K562 (cell line): Measurements from ENCODE around the gene ABCB6. TPM values are rescaled to one million over a fixed set of nuclear protein-coding genes. Genes with fewer than 3 reads are reported as not detected.

Source experiments
- BACH1 ChIP-seq: fragments of 200-800 bp; sonication (Bioruptor generic); IDR thresholded peaks from 2 replicates; pipeline ENCODE4 v1.6.1; 2016; ENCODE audit warnings: missing genetic modification characterization, missing compliant biosample characterization
- BCOR ChIP-seq: fragments of 450-650 bp; IDR thresholded peaks from 2 replicates; pipeline ENCODE4 v1.6.1; 2016
- CXXC5 ChIP-seq: fragments of 250-450 bp; sonication (Bioruptor Pico); IDR thresholded peaks from 2 replicates; pipeline ENCODE4 v1.8.0; 2022; ENCODE audit warnings: inconsistent platforms, mild to moderate bottlenecking, moderate library complexity
- E4F1 ChIP-seq: fragments of 250-450 bp; sonication (Bioruptor Pico); IDR thresholded peaks from 2 replicates; pipeline ENCODE4 v1.5.0; 2021; ENCODE audit warnings: mild to moderate bottlenecking, borderline replicate concordance
- ETS2 ChIP-seq: IDR thresholded peaks from 2 replicates; pipeline ENCODE4 v1.6.1; 2016; ENCODE audit warnings: borderline replicate concordance, missing genetic modification characterization, mild to moderate bottlenecking, moderate library complexity, missing compliant biosample characterization; ENCODE audit not compliant: poor library complexity, severe bottlenecking
- HNRNPLL ChIP-seq: fragments of 200-400 bp; formaldehyde crosslinking; IDR thresholded peaks from 2 replicates; pipeline ENCODE4 v1.6.1; 2017; ENCODE audit warnings: low read length, low read depth, mild to moderate bottlenecking; ENCODE audit not compliant: poor library complexity, severe bottlenecking
- IFI16 ChIP-seq: fragments of 250-450 bp; sonication (Bioruptor Pico); IDR thresholded peaks from 2 replicates; pipeline ENCODE4 v2.1.2; 2022; ENCODE audit warnings: mild to moderate bottlenecking, inconsistent platforms
- KDM2B ChIP-seq: fragments of 250-450 bp; sonication (Bioruptor Pico); IDR thresholded peaks from 2 replicates; pipeline ENCODE4 v1.8.0; 2021; ENCODE audit warnings: mild to moderate bottlenecking, moderate library complexity
- MCM5 ChIP-seq: fragments of 450-650 bp; IDR thresholded peaks from 2 replicates; pipeline ENCODE4 v1.6.1; 2016; ENCODE audit warnings: low read depth
- MTA3 ChIP-seq: fragments of 450-650 bp; formaldehyde crosslinking; IDR thresholded peaks from 2 replicates; pipeline ENCODE4 v1.6.1; 2017; ENCODE audit warnings: mild to moderate bottlenecking, borderline replicate concordance
- PHF21A ChIP-seq: fragments of 450-650 bp; IDR thresholded peaks from 2 replicates; pipeline ENCODE4 v1.6.1; 2017; ENCODE audit warnings: low read depth, borderline replicate concordance
- POLR2B ChIP-seq: fragments of 450-650 bp; IDR thresholded peaks from 2 replicates; pipeline ENCODE4 v1.6.1; 2018; ENCODE audit warnings: low read depth; ENCODE audit not compliant: partially characterized antibody
- RAD21 ChIP-seq, 2 experiments: fragments of 250-450 bp in 1 of 2; fragments of 450-650 bp in 1 of 2; sonication (Bioruptor Pico) in 1 of 2; formaldehyde crosslinking in 1 of 2; IDR thresholded peaks in 1 of 2; conservative IDR thresholded peaks in 1 of 2; 2 replicates each; pipeline versions ENCODE4 v1.4.0 to v1.8.0; 2020 to 2022; ENCODE audit warnings: mild to moderate bottlenecking in 2 of 2, moderate library complexity in 1 of 2
- RBM25 ChIP-seq: fragments of 200-400 bp; formaldehyde crosslinking; IDR thresholded peaks from 2 replicates; pipeline ENCODE4 v1.6.1; 2018; ENCODE audit warnings: low read length, low read depth, moderate library complexity; ENCODE audit not compliant: severe bottlenecking
- RFX7 ChIP-seq: fragments of 250-450 bp; sonication (Bioruptor Pico); IDR thresholded peaks from 2 replicates; pipeline ENCODE4 v1.5.1; 2021; ENCODE audit warnings: mild to moderate bottlenecking
- SMARCB1 ChIP-seq: IDR thresholded peaks from 2 replicates; pipeline ENCODE4 v1.6.1; 2011; ENCODE audit warnings: improper control_type of control experiment, low read depth; ENCODE audit not compliant: insufficient read length
- SPI1 ChIP-seq: IDR thresholded peaks from 2 replicates; pipeline ENCODE4 v1.6.1; 2011; ENCODE audit warnings: low read depth, low read length, control low read depth, borderline replicate concordance
- SRF ChIP-seq, 2 experiments: fragments of 250-450, 450-650 bp in 1 of 2; sonication (Bioruptor Pico) in 1 of 2; sonication (generic) in 1 of 2; formaldehyde crosslinking; IDR thresholded peaks; 2 replicates each; pipeline versions ENCODE4 v1.5.0 to v1.5.1; 2020 to 2022; ENCODE audit warnings: mild to moderate bottlenecking in 1 of 2, missing genetic modification reagents in 1 of 2
- YBX1 ChIP-seq: fragments of 450-650 bp; IDR thresholded peaks from 2 replicates; pipeline ENCODE4 v1.7.1; 2016; ENCODE audit warnings: mild to moderate bottlenecking
- ZBTB5 ChIP-seq: fragments of 450-650 bp; IDR thresholded peaks from 2 replicates; pipeline ENCODE4 v1.6.1; 2017; ENCODE audit warnings: antibody characterized with exemption
- ZC3H11A ChIP-seq: IDR thresholded peaks from 2 replicates; pipeline ENCODE4 v1.6.1; 2012; ENCODE audit warnings: low read depth, low read length, improper control_type of control experiment
- ZFPM2 ChIP-seq: fragments of 250-450 bp; sonication (Bioruptor Pico); IDR thresholded peaks from 2 replicates; pipeline ENCODE4 v1.5.1; 2022; ENCODE audit warnings: mild to moderate bottlenecking
- ZNF354B ChIP-seq: fragments of 250-450 bp; sonication (Bioruptor Pico); IDR thresholded peaks from 2 replicates; pipeline ENCODE4 v1.4.0; 2020
- ZNF41 ChIP-seq: fragments of 250-450 bp; sonication (Bioruptor Pico); conservative IDR thresholded peaks from 2 replicates; pipeline ENCODE4 v1.4.0; 2020; ENCODE audit warnings: mild to moderate bottlenecking
- ZNF717 ChIP-seq: fragments of 250-450 bp; sonication (Bioruptor Pico); IDR thresholded peaks from 2 replicates; pipeline ENCODE4 v1.5.0; 2021
- polyA plus RNA-seq, 8 experiments: library from polyadenylated mRNA; depleted of rRNA in 4 of 8; stranded (reverse) in 5 of 8; unstranded in 3 of 8; fragments of >200 nt; fragmentation: Nextera tagmentation in 2 of 8; fragmentation: Illumina TruSeq in 1 of 8; extraction: Ambion mirVana in 2 of 8; extraction: Trizol in 1 of 8; gene quantifications; 2 replicates each; pipeline versions ENCODE4 v1.2.1 to v1.2.3, GENCODE V29; 2011 to 2014; ENCODE audit warnings: inconsistent platforms in 1 of 8, missing spikeins in 1 of 8
- total RNA-seq, 7 experiments: library from RNA; depleted of rRNA in 6 of 7; stranded (reverse); fragments of >200 nt in 6 of 7; fragmentation: Illumina TruSeq in 2 of 7; extraction: Trizol in 2 of 7; gene quantifications; 2 replicates each; pipeline versions ENCODE4 v1.2.1 to v1.2.3, GENCODE V29; 2011 to 2021; ENCODE audit warnings: low replicate concordance in 1 of 7
- TF ChIP-seq, protein P1 (sequence below): fragments of 250-450 bp; sonication (Bioruptor Pico); IDR thresholded peaks from 2 replicates; pipeline ENCODE4 v1.5.0; 2021

The ABCB6 gene
- total and polyA plus RNA-seq, 9 of the 15 experiments (the other 6 are each of a cell fraction or from before 2014, with no cell fraction given): 3.7 to 29.8 (median 16.8) TPM

DNA sequence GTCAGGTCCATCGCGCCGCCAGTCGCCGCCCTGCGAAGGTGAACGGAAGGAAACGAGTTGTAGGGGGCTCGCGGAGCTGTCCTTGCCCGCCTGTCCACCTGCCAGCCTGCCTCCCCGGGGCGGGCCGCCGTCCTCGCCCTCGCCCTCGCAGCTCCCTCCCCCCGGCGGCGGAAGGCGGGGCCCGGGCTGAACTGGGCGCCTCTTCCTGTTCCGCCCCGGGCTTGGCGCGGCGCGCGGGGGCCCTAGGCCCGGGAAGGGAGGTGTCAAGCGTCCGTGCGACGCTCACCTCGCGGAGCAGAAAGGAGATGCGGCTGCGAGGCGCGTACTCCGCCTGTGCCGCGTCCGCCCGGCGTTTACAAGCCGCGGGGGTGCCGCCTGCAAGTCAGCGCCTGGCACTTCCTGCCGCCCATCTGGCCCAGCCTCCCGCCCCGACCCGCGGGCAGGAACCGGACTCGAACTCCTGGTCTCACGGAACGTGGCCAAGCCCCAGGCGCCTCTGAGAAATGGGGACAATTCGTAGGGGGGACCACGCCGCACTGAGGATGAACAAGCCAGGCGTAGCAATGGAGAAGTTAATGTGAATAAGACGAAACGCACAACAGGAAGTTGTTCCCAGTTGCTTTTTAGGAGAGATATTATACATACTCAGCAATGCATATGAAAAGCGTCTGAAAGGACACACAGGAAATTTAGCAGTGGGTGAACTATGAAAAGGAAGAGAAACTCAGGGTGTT is 41.8 kb downstream of the ABCB6 start, which contains the start of gene CNPPD1 (continued):
- TF ChIP-seq BACH1 (tag) (no peak), ZC3H11A (no peak), ZNF354B (CRISPR knock-in tag) (no peak), CXXC5 (peak; percentile 90), RFX7 (no peak), RBM25 (no peak), E4F1 (CRISPR knock-in tag) (no peak), SRF (CRISPR knock-in tag; IDR thresholded peaks at IDR 0.05) (peak in 1 of 2 experiments; percentile 29; a peak in 1 of 4 replicates), POLR2B (peak; percentile 57), ZFPM2 (CRISPR knock-in tag) (no peak), MTA3 (peak; percentile 52; the same call in 1 of the 2 replicates), ETS2 (no peak), HNRNPLL (peak; percentile 30), SPI1 (peak; percentile 64; the same call in 1 of the 2 replicates), IFI16 (CRISPR knock-in tag) (no peak), YBX1 (no peak), PHF21A (no peak), KDM2B (CRISPR knock-in tag) (no peak), RAD21 (CRISPR knock-in tag; conservative IDR thresholded peaks at IDR 0.05 in 1 of 2, IDR thresholded peaks at IDR 0.05 in 1 of 2) (no peak), ZBTB5 (no peak), ZNF41 (no peak), ZNF717 (CRISPR knock-in tag) (no peak), MCM5 (no peak), SMARCB1 (no peak), BCOR (no peak)
- TF ChIP-seq, protein P1, sequence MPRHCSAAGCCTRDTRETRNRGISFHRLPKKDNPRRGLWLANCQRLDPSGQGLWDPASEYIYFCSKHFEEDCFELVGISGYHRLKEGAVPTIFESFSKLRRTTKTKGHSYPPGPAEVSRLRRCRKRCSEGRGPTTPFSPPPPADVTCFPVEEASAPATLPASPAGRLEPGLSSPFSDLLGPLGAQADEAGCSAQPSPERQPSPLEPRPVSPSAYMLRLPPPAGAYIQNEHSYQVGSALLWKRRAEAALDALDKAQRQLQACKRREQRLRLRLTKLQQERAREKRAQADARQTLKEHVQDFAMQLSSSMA (CRISPR knock-in tag): no peak
